ENCODE results near the gene COA1.
A peak's percentile ranks its signal among the peaks of the same experiment; 100 is the strongest.
"Not testable (repeated sequence)": the region's sequence is repeated elsewhere in the genome, so short reads cannot be mapped to it uniquely, and the experiment has no call there.

The COA1 gene

DNA sequence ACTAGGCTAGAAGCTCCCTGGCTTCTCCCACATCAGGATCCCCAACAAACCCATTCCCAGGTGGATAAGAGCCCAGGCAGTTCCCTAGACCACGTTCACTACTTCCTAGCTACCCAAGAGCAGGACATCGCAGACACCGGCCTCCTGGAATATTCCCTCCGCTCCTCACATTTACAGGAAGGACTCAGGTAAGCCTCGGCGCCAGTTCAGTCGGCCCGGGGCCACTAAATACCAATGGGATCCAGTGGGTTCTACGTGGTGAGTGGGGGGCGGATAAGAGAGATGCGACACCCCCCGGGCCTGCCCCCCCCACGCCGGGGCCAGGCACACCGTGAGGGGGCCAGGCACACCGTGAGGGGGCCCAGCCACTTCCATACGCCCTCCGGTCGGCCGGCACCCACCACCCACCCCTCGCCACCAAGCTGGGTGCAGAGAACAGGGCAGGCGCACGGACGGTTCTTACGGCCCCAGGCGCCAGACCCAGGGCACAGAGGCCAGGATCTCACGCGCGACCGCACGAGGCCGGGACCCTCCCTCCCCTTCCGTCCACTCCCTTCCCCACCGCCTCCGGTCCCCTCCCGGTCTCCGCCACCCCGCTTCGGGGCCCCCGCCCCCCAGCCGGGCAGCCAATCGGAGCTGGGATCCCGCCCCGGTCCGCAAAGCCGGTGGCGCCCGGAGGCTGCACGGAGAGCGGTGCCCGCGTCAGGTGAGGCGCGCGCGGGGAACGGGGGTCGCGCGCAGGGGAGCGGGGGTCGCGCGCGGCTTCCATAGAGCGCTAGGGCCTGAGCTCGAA lies 28.9 kb upstream of the COA1 start, which contains the start of gene BLVRA:
Gene BLVRA (plus strand): TSS at position 652 of the 793 bp plus-strand sequence. CDS start 12,479 bp downstream, outside the sequence.
- DNase-seq = no peak

DNA sequence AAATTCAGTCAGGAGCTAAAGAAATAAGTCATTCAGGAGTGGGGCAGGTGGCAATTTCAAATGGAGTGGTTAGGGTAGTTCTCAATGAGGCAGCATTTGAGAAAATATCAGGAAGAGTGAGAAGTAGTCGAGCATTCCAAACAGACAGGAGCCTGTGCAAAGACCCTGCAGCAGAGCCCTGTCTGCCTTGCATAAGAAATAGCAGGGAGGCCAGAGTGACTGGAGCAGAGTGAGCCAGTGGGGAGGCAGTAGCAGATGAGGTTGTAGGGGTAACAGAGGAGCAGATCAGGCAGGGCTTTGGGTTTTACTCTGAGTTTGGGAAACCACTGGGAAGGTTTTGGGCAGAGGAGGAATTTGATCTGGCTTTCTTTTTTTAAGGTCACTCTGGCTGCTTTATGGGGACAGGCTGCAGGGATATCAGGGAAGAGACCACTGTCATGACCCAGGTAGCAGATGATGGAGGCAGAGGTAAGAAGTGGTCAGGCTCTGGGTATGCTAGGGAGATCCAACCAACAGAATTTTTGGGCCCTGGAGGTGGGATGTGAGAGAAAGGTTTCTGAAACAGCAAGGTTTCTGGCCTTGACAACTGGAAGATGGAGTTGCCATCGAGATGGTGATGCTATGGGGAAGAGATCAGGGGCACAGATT lies 27.9 kb upstream of the COA1 start:
- no peak for DNase-seq

GRCh38 chr7:43756368-43757072 lies 27.2 kb upstream of the COA1 start:
- peak; percentile 21 for DNase-seq

DNA sequence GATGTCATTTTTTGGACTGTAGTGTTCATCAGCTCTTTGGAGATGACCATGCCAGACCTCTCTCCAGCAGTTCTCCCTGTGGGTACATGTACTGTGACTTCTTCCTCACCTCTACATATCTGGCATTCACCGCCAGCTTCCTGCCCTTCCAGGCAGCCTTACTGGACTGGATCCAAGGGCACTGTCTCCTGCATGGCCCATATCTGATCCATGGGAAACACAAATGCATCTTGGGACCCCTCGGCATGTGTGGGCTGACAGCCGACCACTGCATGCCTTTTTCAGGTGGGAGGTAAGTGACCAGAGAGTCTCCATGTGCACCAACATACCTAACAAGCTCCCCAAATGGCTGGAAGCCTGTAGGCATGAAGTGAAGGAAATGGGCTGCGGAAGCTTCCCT lies 25.3 kb upstream of the COA1 start:
- DNase-seq = no peak

GRCh38 chr7:43753843-43754242 lies 24.5 kb upstream of the COA1 start:
- DNase-seq = no peak

GRCh38 chr7:43753271-43753810 lies 24.0 kb upstream of the COA1 start:
- DNase-seq = no peak

DNA sequence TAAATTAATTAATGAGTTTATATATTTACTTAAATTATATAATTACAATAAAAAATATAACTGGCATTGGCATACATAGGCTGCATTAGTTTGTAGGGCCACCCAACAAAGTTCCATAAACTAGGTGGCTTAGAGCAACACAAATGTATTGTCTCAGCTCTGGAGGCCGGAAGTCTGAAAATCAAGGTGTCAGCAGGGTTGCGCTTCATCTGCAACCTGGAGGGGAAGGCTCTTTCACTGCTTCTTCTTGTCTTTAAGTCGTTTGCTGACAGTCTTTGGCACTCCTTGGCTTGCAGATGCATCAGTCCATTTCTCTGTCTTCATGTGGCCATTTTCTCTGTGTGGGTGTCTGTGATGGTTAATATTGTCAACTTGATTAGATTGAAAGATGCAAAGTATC lies 23.1 kb upstream of the COA1 start:
- DNase-seq = no peak

- DNase-seq = no peak
Measured at GRCh38 chr7:43750016-43750887, 20.9 kb upstream of the COA1 start.

DNA sequence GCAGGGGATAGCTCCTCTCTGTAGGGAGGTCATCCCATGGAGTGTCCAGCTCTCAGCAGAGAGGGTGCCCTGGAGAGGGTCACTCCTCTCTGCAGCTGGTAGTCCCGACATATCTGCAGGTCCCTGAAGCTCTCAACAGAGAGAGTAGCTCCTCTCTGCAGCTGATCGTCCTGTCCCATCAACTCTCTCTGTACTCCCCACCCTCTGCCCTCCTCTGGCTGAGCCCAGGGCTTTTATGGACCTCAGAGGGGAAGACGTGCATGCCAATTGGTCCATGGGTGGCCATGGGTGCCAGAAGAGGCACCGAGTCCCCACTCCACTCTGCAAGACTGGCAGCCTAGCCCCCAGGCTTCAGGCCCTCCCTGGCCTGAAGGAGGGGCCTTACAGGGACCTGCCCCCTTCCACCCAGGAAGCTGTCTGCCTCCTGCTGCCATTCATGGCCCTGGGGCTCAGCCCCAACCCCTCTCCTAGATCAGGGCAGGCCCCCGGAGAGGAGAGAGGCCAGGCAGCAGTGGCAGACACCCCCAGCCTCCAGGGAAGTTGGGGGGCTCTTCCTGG lies 20.1 kb upstream of the COA1 start:
- DNase-seq = no peak

- DNase-seq = no peak
Measured at GRCh38 chr7:43747328-43748105, 18.2 kb upstream of the COA1 start.

GRCh38 chr7:43742692-43743091 lies 13.4 kb upstream of the COA1 start:
- DNase-seq = no peak

DNA sequence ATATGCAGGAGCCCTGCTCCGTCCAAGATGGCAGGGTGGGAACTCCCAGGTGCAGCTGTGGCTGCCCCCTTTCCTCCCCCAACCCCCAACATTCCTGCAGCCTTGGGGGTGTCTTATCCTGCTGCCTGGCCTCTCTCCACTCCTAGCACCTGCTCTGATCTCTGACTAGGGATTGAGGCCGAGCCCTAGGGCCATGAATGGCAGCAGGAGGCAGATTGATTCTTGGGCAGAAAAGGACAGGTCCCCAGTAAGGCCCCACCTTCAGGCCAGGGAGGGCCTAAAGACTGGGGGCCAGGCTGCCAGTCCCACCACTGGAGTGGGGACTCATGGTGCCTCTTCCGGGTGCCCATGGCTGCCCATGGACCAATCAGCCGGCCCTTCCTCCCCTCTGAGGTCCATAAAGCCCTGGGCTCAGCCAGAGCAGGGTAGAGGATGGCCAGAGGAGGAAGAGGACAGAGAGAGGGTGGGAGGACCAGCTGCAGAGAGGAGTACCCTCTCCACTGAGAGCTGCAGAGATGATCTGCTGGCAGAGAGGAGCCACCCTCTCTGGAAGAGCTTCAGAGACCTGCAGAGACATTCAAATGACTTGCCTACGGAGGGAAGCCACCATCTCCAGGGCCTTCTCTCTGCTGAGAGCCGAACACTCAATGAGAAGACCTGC lies 8.3 kb upstream of the COA1 start:
- DNase-seq = no peak

GRCh38 chr7:43735802-43736603 lies 6.7 kb upstream of the COA1 start:
- no peak for DNase-seq

- no peak for DNase-seq
Measured at GRCh38 chr7:43735403-43735801, 6.1 kb upstream of the COA1 start.

DNA sequence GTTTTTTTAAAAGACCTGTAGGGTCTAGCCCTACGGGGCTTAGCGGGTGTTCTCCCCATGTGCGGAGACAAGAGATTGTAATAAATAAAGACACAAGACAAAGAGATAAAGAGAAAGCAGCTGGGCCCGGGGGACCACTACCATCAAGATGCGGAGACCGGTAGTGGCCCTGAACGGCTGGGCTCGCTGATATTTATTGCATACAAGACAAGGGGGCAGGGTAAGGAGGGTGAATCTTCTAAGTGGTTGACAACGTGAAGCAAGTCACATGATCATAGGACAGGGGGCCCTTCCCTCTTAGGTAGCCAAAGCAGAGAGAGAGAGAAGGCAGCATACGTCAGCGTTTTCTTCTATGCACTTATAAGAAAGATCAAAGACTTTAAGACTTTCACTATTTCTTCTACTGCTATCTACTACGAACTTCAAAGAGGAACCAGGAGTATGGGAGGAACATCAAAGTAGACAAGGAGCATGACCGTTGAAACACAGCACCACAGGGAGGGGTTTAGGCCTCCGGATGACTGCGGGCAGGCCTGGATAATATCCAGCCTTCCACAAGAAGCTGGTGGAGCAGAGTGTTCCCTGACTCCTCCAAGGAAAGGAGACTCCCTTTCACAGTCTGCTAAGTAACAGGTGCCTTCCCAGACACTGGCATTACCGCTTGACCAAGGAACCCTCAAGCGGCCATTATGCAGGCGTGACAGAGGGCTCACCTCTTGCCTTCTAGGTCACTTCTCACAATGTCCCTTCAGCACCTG lies 5.4 kb upstream of the COA1 start:
- not testable (repeated sequence) for DNase-seq

GRCh38 chr7:43731494-43731893 lies 2.2 kb upstream of the COA1 start:
- not testable (repeated sequence) for DNase-seq

DNA sequence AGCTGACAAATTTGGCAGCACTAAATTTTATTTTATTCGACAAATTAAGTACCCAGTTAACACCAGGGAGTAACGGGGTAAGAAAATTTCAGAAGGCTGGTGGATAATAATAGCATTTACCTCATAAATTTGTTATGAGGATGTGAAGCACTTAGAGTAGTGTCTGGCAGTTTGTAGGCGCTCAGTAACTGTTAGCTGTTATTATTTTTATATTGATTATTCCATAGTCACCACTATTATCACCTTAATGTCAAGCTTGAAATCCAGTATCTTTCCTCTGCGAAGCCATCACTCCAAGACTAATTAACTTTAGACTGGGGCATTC lies 563 bp upstream of the COA1 start:
- no peak for DNase-seq

- DNase-seq = no peak
Measured at GRCh38 chr7:43727494-43727893, 1.8 kb downstream of the COA1 start.

DNA sequence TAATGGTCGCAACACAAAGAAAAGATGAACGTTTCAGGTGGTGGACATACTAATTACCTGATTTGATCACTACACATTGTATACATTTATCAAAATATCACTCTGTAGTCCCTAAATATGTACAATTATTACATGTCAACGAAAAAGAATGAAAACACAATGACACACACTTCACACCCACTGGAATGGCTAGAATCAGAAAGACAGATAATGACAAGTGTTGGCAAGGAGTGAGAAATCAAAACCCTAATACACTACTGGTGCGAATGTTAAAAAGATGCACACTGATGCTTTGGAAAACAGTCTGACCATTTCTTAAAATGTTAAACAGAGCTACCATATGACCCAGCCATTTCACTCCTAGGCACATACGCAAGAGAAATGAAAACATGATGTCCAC lies 2.3 kb downstream of the COA1 start:
- no peak for DNase-seq
